SK-N-SH treated with all-trans-retinoic acid at 6 μM for 48 hours (cell line): Measurements from ENCODE around the gene PGM1.

Source experiments
- ATAC-seq: fragments of 200-7000 bp; cut with Tn5 transposase; 3 replicates; pipeline ENCODE4 v1.9.1; 2020; ENCODE audit warnings: mild to moderate bottlenecking, moderate library complexity
- ARNTL ChIP-seq: fragments of 450-650 bp; formaldehyde crosslinking; IDR thresholded peaks from 2 replicates; pipeline ENCODE4 v1.5.0; 2020; ENCODE audit warnings: low read depth, mild to moderate bottlenecking, moderate library complexity, borderline replicate concordance
- BACH2 ChIP-seq: fragments of 250-450 bp; sonication (Bioruptor Pico); IDR thresholded peaks from 2 replicates; pipeline ENCODE4 v1.9.0; 2021; ENCODE audit warnings: mild to moderate bottlenecking, borderline replicate concordance
- CSDC2 ChIP-seq: fragments of 250-450 bp; sonication (Bioruptor Pico); IDR thresholded peaks from 2 replicates; pipeline ENCODE4 v1.5.0; 2020; ENCODE audit warnings: mild to moderate bottlenecking, moderate library complexity
- CSRNP3 ChIP-seq: fragments of 250-450 bp; sonication (Bioruptor Pico); IDR thresholded peaks from 2 replicates; pipeline ENCODE4 v1.5.1; 2021; ENCODE audit warnings: mild to moderate bottlenecking, moderate library complexity
- ESRRG ChIP-seq: fragments of 250-450 bp; sonication (Bioruptor Pico); IDR thresholded peaks from 2 replicates; pipeline ENCODE4 v1.6.1; 2021; ENCODE audit warnings: mild to moderate bottlenecking
- GLIS3 ChIP-seq: fragments of 250-450 bp; sonication (Bioruptor Pico); IDR thresholded peaks from 2 replicates; pipeline ENCODE4 v1.5.0; 2020; ENCODE audit warnings: mild to moderate bottlenecking, moderate library complexity
- ISL1 ChIP-seq: fragments of 250-450 bp; sonication (Bioruptor Pico); IDR thresholded peaks from 2 replicates; pipeline ENCODE4 v2.1.2; 2022; ENCODE audit warnings: mild to moderate bottlenecking, moderate library complexity
- OSR1 ChIP-seq: fragments of 250-450 bp; sonication (Bioruptor Pico); IDR thresholded peaks from 2 replicates; pipeline ENCODE4 v1.8.0; 2022; ENCODE audit warnings: moderate library complexity, mild to moderate bottlenecking, inconsistent platforms
- POU6F1 ChIP-seq: fragments of 250-450 bp; sonication (Bioruptor Pico); IDR thresholded peaks from 2 replicates; pipeline ENCODE4 v1.8.0; 2021; ENCODE audit warnings: low read depth, mild to moderate bottlenecking, moderate library complexity, borderline replicate concordance
- PPARA ChIP-seq: fragments of 250-450 bp; sonication (Bioruptor Pico); IDR thresholded peaks from 2 replicates; pipeline ENCODE4 v1.5.0; 2020; ENCODE audit warnings: mild to moderate bottlenecking, borderline replicate concordance
- RARB ChIP-seq: fragments of 250-450 bp; sonication (Bioruptor Pico); IDR thresholded peaks from 2 replicates; pipeline ENCODE4 v1.8.0; 2021; ENCODE audit warnings: mild to moderate bottlenecking, moderate library complexity
- SNAI2 ChIP-seq: fragments of 250-450 bp; sonication (Bioruptor Pico); IDR thresholded peaks from 2 replicates; pipeline ENCODE4 v1.5.0; 2020; ENCODE audit warnings: mild to moderate bottlenecking, moderate library complexity
- TCF4 ChIP-seq: fragments of 250-450 bp; sonication (Bioruptor Pico); IDR thresholded peaks from 2 replicates; pipeline ENCODE4 v1.8.0; 2021; ENCODE audit warnings: mild to moderate bottlenecking, moderate library complexity, borderline replicate concordance
- TOX ChIP-seq: fragments of 250-450 bp; sonication (Bioruptor Pico); IDR thresholded peaks from 2 replicates; pipeline ENCODE4 v1.8.0; 2021; ENCODE audit warnings: mild to moderate bottlenecking, moderate library complexity, borderline replicate concordance
- TSHZ2 ChIP-seq: fragments of 250-450 bp; sonication (Bioruptor Pico); IDR thresholded peaks from 2 replicates; pipeline ENCODE4 v1.5.0; 2020; ENCODE audit warnings: mild to moderate bottlenecking, moderate library complexity
- ZC3H10 ChIP-seq: fragments of 250-450 bp; sonication (Bioruptor Pico); IDR thresholded peaks from 2 replicates; pipeline ENCODE4 v1.5.1; 2021; ENCODE audit warnings: mild to moderate bottlenecking, moderate library complexity
- ZFP3 ChIP-seq: fragments of 250-450 bp; sonication (Bioruptor Pico); IDR thresholded peaks from 2 replicates; pipeline ENCODE4 v1.5.0; 2020; ENCODE audit warnings: mild to moderate bottlenecking, moderate library complexity
- ZFP30 ChIP-seq: fragments of 450-650 bp; formaldehyde crosslinking; IDR thresholded peaks from 2 replicates; pipeline ENCODE4 v1.5.0; 2022; ENCODE audit warnings: mild to moderate bottlenecking, moderate library complexity
- ZNF565 ChIP-seq: fragments of 450-650 bp; formaldehyde crosslinking; conservative IDR thresholded peaks from 2 replicates; pipeline ENCODE4 v1.5.0; 2020; ENCODE audit warnings: low read depth, mild to moderate bottlenecking, moderate library complexity
- ZNF70 ChIP-seq: fragments of 450-650 bp; formaldehyde crosslinking; IDR thresholded peaks from 2 replicates; pipeline ENCODE4 v1.5.0; 2020; ENCODE audit warnings: mild to moderate bottlenecking, moderate library complexity
- ZNF8 ChIP-seq: fragments of 450-650 bp; formaldehyde crosslinking; IDR thresholded peaks from 2 replicates; pipeline ENCODE4 v1.5.0; 2020; ENCODE audit warnings: mild to moderate bottlenecking, moderate library complexity
- TF ChIP-seq, protein P1 (sequence below): fragments of 250-450 bp; sonication (Bioruptor Pico); IDR thresholded peaks from 2 replicates; pipeline ENCODE4 v1.5.1; 2020; ENCODE audit warnings: low read depth, mild to moderate bottlenecking, moderate library complexity

The PGM1 gene

GRCh38 chr1:63619558-63619957 is 26.3 kb downstream of the PGM1 start:
- no peak for ATAC-seq
- no peak for TF ChIP-seq ARNTL
- TF ChIP-seq, protein P1, sequence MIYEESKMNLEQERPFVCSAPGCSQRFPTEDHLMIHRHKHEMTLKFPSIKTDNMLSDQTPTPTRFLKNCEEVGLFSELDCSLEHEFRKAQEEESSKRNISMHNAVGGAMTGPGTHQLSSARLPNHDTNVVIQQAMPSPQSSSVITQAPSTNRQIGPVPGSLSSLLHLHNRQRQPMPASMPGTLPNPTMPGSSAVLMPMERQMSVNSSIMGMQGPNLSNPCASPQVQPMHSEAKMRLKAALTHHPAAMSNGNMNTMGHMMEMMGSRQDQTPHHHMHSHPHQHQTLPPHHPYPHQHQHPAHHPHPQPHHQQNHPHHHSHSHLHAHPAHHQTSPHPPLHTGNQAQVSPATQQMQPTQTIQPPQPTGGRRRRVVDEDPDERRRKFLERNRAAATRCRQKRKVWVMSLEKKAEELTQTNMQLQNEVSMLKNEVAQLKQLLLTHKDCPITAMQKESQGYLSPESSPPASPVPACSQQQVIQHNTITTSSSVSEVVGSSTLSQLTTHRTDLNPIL (CRISPR knock-in tag), result no peak
- no peak for TF ChIP-seq ZC3H10
- TF ChIP-seq CSRNP3 (CRISPR knock-in tag), result no peak
- TF ChIP-seq ESRRG (CRISPR knock-in tag), result no peak
- TF ChIP-seq OSR1 (CRISPR knock-in tag), result no peak
- TF ChIP-seq SNAI2, result no peak
- TF ChIP-seq PPARA (CRISPR knock-in tag), result no peak
- TF ChIP-seq BACH2, result no peak
- TF ChIP-seq ZFP3 (CRISPR knock-in tag), result no peak
- TF ChIP-seq ZFP30, result no peak
- TF ChIP-seq POU6F1, result no peak
- TF ChIP-seq ZNF8 (CRISPR knock-in tag), result no peak
- no peak for TF ChIP-seq ZNF565
- no peak for TF ChIP-seq ZNF70 (CRISPR knock-in tag)
- TF ChIP-seq GLIS3 (CRISPR knock-in tag), result no peak
- TF ChIP-seq ISL1 (CRISPR knock-in tag), result no peak
- no peak for TF ChIP-seq CSDC2 (CRISPR knock-in tag)
- TF ChIP-seq TCF4, result no peak

- ATAC-seq, result no peak
- TF ChIP-seq BACH2 (no peak), ZFP30 (no peak), OSR1 (CRISPR knock-in tag) (no peak), ZNF70 (CRISPR knock-in tag) (no peak), TCF4 (no peak), SNAI2 (no peak), TOX (CRISPR knock-in tag) (no peak), ESRRG (CRISPR knock-in tag) (no peak), PPARA (CRISPR knock-in tag) (no peak), ISL1 (CRISPR knock-in tag) (no peak), POU6F1 (no peak), ZNF565 (no peak), RARB (CRISPR knock-in tag) (no peak), ARNTL (no peak), ZNF8 (CRISPR knock-in tag) (no peak), TSHZ2 (no peak), CSRNP3 (CRISPR knock-in tag) (no peak)
- TF ChIP-seq, protein P1 (CRISPR knock-in tag), result no peak
These were observed 27.5 kb downstream of the PGM1 start for GRCh38 chr1:63620671-63621070.
